HG03196 (cell line): ENCODE data around the gene BOD1L1.

ENCODE experiments used
- ATAC-seq: cut with Tn5 transposase; IDR thresholded peaks from one replicate; pipeline ENCODE4 v1.9.1; 2021; ENCODE audit not compliant: unreplicated experiment

The BOD1L1 gene

DNA sequence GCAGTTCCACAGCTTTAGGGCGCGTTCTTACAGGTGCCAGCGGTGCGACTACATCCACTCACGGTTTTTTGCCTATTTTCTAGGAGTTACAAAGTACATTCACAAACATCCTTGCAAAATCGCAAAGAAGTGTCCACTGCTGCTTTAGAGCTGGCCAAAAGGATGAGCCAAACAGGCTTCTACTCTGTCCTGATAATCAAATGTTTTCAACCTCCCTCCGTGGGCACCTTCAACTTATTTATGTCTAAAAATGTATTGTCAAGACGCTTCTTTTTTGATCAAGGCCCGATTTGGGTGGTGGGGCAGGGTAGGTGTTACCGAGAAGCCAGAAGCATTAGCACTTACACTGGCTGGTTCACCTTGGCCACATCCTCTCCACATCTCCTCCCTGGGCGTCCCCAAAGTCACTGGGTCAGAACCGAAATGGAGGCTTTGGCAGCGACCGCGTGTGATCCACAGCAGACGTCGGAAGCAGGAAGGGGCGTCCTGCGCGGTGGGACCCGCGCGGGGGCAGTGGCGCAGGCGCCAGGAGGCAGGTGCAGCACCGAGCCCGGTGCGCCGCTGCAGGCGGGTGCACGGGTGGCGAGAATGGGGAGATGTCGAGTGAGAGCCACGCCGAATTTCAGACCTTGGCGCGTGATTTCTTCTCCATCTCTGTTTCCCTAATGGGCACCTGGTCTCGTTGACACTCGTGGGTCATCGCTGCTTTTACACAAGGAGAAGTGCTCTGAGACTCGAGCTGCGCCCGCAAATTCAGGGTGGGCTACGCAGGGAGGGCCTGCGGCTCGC lies 100.1 kb downstream of the BOD1L1 start:
- ATAC-seq, result no peak

DNA sequence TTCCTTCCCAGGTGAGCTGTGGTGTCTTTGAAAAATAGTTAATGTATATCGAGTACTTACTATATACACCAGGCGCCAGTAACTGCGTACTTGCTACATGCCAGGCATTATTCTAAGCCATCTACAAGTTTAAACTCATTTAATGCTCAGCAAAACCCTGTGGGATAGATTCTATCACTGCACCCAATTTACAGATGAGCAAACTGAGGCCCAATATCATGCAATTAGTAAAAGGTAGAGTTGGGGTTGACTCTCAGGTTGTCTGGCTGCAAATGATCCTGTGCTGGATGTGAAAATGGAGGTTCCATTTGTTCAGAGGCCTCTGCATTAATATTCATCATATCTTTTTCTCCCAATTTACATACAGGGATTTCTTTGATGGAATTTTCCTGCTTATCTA lies 100.9 kb downstream of the BOD1L1 start:
- no peak for ATAC-seq

DNA sequence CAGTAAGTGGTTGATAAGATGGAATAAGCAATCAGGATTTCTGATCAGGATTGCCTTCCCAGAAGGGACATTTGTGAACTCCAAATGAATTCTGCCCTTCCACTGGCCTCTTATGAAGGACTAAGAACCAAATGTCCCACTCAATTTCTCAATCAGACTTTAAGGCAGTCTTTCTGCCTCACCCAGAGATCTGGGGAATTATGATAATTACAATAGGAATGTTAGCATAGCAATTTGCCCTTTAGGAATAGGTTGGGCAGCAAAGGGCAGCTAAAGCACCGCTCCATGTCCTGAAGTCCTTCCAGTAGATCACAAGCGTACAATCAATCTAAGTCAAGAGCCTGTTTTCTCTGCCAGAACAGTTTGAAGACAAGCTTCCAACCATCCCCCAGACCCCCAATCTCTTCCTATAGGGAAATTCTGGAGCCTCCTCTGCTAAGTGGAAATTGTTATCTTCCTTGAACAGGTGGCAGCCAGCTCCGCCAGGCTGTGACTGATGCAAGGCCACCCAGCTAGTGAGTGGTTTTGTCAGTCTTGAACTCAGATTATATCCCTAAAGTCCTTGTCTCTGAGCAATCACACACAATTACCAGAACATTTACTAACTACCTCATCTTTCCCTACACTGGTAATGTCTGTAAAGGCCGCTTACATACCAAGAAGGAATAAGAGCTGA lies 101.8 kb downstream of the BOD1L1 start:
- ATAC-seq, result no peak

DNA sequence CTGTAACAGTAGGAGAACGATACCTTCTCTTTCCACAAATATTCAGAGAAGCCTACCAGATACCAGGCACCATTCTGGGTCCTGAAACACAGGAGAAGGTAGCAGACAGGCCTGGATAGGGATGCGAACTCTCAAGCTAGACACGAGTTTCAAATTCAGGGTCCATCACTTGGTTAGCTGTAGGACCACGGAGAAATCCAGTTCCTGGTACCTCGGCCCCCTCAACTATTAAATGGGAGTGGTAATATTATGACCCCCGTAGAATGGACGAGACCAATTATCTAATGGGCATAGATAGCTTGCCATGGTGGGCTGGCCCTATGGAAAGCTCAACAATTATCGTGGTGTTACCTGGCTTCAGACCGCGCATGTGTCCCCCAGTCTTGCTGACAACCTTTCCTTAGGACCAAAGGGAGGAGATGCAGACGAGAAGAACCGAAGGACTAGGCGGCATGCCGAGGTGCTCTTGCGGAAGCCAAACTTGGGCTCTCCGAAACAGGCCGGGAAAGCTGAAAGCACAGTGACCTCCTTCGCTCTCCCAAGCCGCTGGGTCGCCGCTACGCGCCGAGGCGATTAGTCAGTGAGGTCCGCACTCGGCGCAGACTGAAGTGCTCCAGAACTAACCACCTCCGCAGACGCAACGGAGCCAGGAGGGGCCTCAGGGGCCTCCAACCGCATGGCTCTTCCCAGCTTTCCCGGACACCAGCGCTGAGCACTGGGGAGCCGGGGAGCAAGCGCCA lies 102.9 kb downstream of the BOD1L1 start:
- ATAC-seq, result no peak

DNA sequence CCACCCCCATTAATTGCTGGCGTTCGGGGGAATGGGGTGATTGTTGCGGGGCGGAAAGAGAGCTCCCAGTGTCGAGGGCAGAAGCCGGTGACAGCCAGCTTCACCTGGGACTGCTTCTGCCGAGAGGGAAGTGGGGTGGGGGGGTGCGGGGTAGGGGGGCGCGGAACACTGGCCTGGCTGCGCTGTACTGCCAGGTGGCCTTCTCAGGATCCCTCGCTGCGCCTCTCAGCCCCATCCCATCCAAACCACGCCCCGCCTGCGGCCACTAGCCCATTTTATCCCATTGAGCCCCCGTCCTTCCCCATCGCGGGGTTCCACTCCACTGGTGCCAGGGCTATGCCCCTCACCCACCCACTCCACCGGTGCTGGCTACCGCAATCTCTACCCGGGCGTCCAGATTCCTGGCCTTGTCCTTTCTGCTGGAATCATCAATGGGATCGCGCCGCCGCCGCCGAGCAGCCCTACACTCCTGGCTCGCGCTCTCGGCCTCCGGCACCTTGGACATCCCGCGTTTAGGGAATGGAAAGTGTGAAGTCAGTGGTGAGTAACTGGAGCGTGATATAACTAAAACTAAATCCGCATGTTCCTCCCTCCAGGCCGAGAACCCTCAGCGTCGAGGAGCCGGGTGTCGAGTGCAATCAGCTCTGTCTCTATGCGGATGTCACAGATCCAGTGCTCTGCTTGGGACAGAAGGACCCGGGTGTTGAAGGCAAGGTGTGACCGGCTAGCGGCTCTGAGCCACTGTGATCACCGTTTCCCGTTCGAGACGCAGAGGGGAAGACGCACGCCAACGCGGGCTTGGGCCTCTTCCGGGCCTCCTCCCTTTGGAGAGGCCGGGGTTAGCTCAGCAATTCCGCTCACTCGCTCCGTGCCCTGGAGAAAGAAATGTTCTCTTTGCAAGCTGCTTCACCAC lies 103.7 kb downstream of the BOD1L1 start:
- ATAC-seq, result no peak

DNA sequence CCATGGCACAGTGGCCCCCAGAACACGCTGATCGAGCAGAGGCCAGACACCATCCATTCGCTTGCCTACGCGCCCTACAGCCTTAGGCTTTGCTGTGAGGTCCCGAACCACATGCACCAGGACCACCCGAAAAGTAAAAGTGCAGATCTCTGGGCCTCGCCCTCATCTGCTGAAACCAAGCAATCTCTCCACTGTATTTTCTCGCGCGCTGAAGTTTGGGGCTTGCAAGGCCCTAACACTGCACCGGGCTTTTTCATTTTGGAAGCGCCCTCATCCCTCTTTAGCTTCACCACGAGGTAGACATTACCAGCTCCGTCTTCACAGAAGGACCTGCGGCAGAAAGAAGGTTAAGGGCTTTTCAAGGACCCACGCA lies 104.4 kb downstream of the BOD1L1 start:
- no peak for ATAC-seq

DNA sequence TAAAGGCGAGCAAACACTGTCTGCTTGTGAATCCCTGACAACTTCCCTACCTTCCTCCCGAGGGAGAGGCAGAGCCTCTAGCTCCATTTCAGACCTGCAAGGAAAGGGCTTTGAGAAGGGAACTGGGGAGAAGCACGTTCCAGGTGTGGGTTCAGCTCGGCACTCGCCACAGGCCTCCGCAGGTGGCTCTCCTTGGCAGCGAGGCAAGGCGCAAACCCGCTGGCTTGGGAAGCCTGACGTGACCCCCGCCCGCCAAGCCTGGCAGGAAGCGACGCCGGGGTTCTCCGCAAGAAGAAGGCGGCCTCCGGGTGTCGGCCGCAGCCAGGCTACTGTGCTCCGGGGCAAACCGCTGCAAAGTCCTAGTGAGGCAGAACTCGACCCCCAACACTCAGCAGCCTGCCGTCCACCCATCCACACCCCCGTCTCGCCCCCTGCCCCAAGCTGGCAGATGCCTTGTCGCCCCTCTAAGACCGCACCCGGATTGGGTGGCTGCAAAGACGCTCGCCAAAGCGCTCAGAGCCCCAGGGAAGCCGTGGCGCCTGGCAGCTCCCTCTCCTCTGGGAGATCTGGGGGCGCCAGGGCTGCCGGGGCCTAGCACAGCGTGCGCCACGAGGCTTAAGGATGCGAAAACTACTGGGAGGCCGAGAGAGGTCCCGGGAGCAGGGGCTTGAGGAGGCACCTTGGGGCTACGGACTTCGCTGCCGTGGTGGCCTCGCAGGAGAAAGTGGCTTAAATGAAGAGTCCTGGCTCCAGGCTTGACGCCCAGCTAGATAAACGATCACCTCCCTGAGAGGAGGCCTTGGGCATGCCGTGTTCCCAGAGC lies 105.0 kb downstream of the BOD1L1 start:
- no peak for ATAC-seq

DNA sequence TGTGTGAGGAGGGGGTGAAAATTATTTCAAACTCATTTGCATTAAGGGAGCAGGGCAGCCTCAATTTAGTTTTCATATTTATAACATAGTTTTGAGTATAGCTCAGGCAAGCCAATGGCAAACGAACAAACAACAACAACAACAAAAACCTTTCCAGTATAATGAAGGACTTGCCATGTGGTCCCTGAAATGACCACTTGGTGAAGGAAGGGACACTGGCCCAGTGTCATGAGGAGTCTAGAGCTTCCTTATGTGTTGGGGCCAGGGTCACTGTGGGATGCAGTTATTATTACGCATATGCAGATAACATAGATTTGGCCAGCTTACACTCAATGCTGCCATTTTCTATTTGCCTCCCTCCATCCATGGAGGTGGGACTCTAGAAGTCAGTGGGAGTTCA lies 106.5 kb downstream of the BOD1L1 start:
- no peak for ATAC-seq
